HFF-Myc (cell line): ENCODE results near the gene CDR2L.

Experiments used
- DNase-seq: peaks from one replicate; pipeline ENCODE4 v3.0.0-alpha.2; 2011; ENCODE audit warnings: low read depth; ENCODE audit errors: extremely low read depth
- H3K4me3 ChIP-seq: replicated peaks from 2 replicates; pipeline ENCODE4 v1.5.1; 2011; ENCODE audit warnings: low read depth, mild to moderate bottlenecking, control low read depth, low read length
- CTCF ChIP-seq: IDR thresholded peaks from 2 replicates; pipeline ENCODE4 v1.5.1; 2012; ENCODE audit warnings: mild to moderate bottlenecking, low read depth, low read length, control low read depth; ENCODE audit errors: missing control alignments

CDR2L gene

GRCh38 chr17:74995847-74996246 is 8.4 kb downstream of the CDR2L start:
- H3K4me3 ChIP-seq: no peak overlapping the region
- DNase-seq: no peak
- TF ChIP-seq CTCF: no peak

- TF ChIP-seq CTCF: no peak
- H3K4me3 ChIP-seq: no peak overlapping the region
- no peak for DNase-seq
Measured at GRCh38 chr17:74998783-74999182, 11.4 kb downstream of the CDR2L start.

- no peak for DNase-seq
- TF ChIP-seq CTCF: no peak
- H3K4me3 ChIP-seq: no peak overlapping the region
Measured at GRCh38 chr17:74999523-74999922, 12.1 kb downstream of the CDR2L start.

GRCh38 chr17:75001915-75002843 is 14.7 kb downstream of the CDR2L start:
- DNase-seq: no peak
- TF ChIP-seq CTCF: no peak
- H3K4me3 ChIP-seq: no peak overlapping the region

- H3K4me3 ChIP-seq: no peak overlapping the region
- no peak for TF ChIP-seq CTCF
- DNase-seq: no peak
Measured at GRCh38 chr17:75003070-75003956, 15.9 kb downstream of the CDR2L start.

- TF ChIP-seq CTCF: no peak
- DNase-seq: no peak
- H3K4me3 ChIP-seq: no peak overlapping the region
Measured at GRCh38 chr17:75003957-75004355, 16.5 kb downstream of the CDR2L start.
